NOMO-1 (cell line): ENCODE data around the gene FRYL.
"Not testable (repeated sequence)": the region's sequence is repeated elsewhere in the genome, so short reads cannot be mapped to it uniquely, and the experiment has no call there.

Source experiments
- DNase-seq, 2 experiments: peaks; one replicate each; lab custom pipeline; 2025; ENCODE audit not compliant: unreplicated experiment in 2 of 2; lab: John Stamatoyannopoulos, UW

Gene FRYL

DNA sequence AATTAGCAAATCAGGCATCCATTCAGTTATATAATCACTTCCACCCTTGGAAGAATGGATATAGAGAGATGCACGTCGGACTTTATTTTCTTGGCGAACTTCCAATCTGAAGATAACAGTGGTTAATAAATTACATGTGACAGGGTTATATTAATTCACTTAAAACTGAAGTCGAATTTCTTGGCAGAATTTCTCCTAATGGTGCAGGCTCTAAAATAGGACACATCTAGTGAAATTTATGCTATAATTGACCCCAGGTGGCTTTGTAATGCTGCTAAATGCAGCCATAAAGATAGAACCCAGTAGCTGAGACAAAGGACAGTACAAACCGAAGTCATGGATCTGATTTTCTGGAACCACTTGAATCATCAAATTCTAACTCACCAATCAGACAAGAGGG lies 317.7 kb downstream of the FRYL start:
- DNase-seq: no peak

DNA sequence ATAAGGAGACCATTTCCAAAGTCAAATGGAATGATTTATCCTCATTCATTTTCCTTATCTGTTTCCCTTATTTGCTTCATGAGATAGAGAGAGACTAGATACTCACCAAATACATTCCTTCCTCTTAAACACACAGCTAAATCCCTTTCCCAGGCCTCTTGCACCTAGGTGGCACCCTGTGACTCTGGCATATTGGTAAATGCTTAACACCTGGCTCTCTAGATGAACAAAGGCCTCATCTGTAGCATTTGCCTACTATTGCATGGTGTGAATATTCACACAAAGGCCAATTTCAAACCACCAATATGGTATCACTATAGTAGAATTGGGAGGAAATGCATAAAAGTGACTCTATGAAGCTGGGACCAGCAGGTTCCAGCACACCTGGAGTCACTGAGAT lies 319.1 kb downstream of the FRYL start:
- DNase-seq: no peak

DNA sequence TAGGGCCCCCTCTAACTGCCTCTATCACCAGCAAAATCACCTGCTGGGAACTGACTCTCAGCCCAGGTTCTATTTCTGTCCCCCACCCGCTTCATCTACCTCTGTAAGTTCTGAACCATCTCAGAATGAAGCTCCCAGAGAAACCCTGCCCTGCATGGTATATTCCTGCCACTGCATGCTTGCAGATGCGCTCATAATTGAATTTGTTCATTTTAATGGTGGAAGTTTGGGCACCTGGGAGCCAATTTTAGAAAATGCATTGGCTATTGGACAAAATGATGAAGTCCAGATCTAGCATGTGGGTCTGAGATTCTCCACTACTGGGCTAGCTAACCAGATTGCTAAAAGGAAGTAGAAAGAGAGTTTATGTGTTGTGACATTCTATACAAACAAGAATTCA lies 325.5 kb downstream of the FRYL start:
- DNase-seq: no peak

DNA sequence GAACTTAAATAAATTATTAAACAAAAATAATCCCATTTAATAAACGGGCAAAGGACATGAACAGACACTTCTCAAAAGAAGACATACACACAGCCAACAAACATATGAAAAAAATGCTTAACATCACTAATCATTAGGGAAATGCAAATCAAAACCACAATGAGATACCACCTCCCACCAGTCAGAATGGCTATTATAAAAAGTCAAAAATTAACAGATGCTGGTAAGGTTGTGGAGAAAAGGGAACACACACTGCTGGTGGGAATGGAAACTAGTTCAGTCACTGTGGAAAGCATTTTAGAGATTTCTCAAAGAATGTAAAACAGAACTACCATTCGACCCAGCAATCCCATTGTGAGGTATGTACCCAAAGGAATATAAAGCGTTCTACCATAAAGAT lies 328.4 kb downstream of the FRYL start:
- not testable (repeated sequence) for DNase-seq

DNA sequence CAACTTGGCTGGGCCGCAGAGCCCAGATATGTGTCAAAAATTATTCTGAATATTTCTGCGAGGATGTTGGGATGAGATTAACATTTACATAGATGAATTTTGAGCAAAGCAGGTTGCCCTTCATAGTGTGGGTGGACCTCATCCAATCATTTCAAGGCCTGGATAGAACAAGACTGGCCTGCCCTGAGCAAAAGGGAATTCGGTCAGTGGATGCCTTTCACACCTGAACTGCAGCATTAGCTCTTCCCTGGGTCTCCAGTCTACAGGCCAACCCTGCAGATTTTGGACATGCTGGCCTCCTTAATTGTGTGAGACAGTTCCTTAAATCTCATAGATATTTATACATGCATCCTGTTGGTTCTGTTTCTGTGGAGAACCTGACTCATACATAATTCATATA lies 329.3 kb downstream of the FRYL start:
- DNase-seq: no peak

DNA sequence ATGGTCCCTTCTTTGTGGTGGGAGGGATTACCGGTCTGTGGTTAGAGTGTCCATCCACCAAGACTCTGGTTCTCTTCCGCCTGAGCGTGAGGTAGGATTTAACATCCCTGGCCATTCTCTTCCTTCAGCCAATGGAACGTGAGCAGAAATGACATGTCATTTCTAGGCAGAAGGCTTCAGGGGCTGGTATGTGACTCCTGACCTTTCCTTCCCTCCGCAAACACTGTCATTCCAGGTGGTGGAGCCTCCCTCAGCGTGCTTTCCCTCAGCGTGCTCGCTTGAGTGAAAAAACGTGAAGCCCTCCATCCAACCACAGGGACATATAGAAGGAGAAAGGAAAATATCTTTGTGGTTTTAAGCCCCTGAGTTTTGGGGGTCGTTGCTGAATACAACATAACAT lies 330.9 kb downstream of the FRYL start:
- no peak for DNase-seq
